Measurements from ENCODE around the gene EHD1. TPM values are rescaled to one million over a fixed set of nuclear protein-coding genes. Genes with fewer than 3 reads are reported as not detected.

EHD1 gene
- total and polyA plus RNA-seq, 2 of the 4 experiments (the other 2 are of a cell fraction), result 107 to 209 TPM

- peak overlapping the region; percentile 94 to 99 for H4K8ac ChIP-seq (ENCODE audit: low read depth in 2 of 2, low read length in 2 of 2)
- peak overlapping the region; percentile 97 for H3K4ac ChIP-seq (ENCODE audit: low read depth, low read length)
- H3K14ac ChIP-seq (replicated peaks; ENCODE audit: low read depth, low read length), result peak overlapping the region; percentile 98
- intact Hi-C loops (cut with micrococcal nuclease) (loop anchor here (2.0 kb wide), 1 partner anchor 15 kb away; the partner anchor contains the start of gene EHD1), in situ Hi-C loops (cut with MboI; ENCODE audit: low sequenced_read_pairs) (no loop called here), dilution Hi-C loops (cut with HindIII; ENCODE audit: low sequenced_read_pairs, unreplicated experiment) (no loop called here)
- H2AK9ac ChIP-seq (replicated peaks; ENCODE audit: low read depth, low read length, poor library complexity), result peak overlapping the region; percentile 96
- no peak overlapping the region for H3K4me3 ChIP-seq (ENCODE audit: insufficient read depth, low read depth, low read length)
- H2AFZ ChIP-seq (replicated peaks; ENCODE audit: low read length, poor library complexity), result peak overlapping the region; percentile 36
- H2AK5ac ChIP-seq (ENCODE audit: low read depth, low read length), result peak overlapping the region; percentile 99
- H3K27ac ChIP-seq (ENCODE audit: insufficient read depth, low read length), result peak overlapping the region; percentile 97
- peaks cover 13% of the 10 kb centered on the region for H3K36me3 ChIP-seq (ENCODE audit: control insufficient read depth, insufficient read depth, low read length)
- peaks cover 41% of the 10 kb centered on the region for H3K4me1 ChIP-seq (ENCODE audit: control insufficient read depth, insufficient read depth, low read length)
- peak overlapping the region; percentile 17 for H3K4me2 ChIP-seq (ENCODE audit: low read depth, low read length)
- peak overlapping the region; percentile 96 for H4K91ac ChIP-seq (ENCODE audit: insufficient read depth, low read depth, low read length)
- DNase-seq, result no peak
- TF ChIP-seq CEBPB (IDR thresholded peaks at IDR 0.05; ENCODE audit: low read depth, low read length), result no peak
- TF ChIP-seq RAD21 (IDR thresholded peaks at IDR 0.05; ENCODE audit: low read length), result no peak
- TF ChIP-seq USF2 (IDR thresholded peaks at IDR 0.05; ENCODE audit: low read depth, low read length), result no peak
- TF ChIP-seq FOS (IDR thresholded peaks at IDR 0.05; ENCODE audit: low read depth, low read length), result no peak
- TF ChIP-seq MAZ (IDR thresholded peaks at IDR 0.05; ENCODE audit: borderline replicate concordance, low read depth, low read length), result no peak
- TF ChIP-seq MAFK (IDR thresholded peaks at IDR 0.05; ENCODE audit: low read depth, low read length), result no peak
- no peak for TF ChIP-seq BHLHE40 (IDR thresholded peaks at IDR 0.05; ENCODE audit: low read depth, low read length)
- no peak for TF ChIP-seq CHD1 (IDR thresholded peaks at IDR 0.05; ENCODE audit: low read depth, low read length)
- TF ChIP-seq RCOR1 (IDR thresholded peaks at IDR 0.05; ENCODE audit: insufficient replicate concordance, low read length), result no peak
- TF ChIP-seq RFX5 (IDR thresholded peaks at IDR 0.05; ENCODE audit: low read depth, low read length), result no peak
- TF ChIP-seq NFE2L2 (IDR thresholded peaks at IDR 0.05; ENCODE audit: low read depth, low read length), result no peak
- TF ChIP-seq SMC3 (IDR thresholded peaks at IDR 0.05; ENCODE audit: low read depth, low read length), result no peak
- TF ChIP-seq CTCF (conservative IDR thresholded peaks at IDR 0.05; ENCODE audit: low read depth, low read length), result no peak
- TF ChIP-seq, protein P1, sequence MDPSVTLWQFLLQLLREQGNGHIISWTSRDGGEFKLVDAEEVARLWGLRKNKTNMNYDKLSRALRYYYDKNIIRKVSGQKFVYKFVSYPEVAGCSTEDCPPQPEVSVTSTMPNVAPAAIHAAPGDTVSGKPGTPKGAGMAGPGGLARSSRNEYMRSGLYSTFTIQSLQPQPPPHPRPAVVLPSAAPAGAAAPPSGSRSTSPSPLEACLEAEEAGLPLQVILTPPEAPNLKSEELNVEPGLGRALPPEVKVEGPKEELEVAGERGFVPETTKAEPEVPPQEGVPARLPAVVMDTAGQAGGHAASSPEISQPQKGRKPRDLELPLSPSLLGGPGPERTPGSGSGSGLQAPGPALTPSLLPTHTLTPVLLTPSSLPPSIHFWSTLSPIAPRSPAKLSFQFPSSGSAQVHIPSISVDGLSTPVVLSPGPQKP (IDR thresholded peaks at IDR 0.05; ENCODE audit: borderline replicate concordance, low read depth, low read length), result no peak
- TF ChIP-seq POLR2A (IDR thresholded peaks at IDR 0.05; ENCODE audit: low read depth, low read length), result no peak; the same call in 1 of the 2 replicates
- no peak for TF ChIP-seq MXI1 (IDR thresholded peaks at IDR 0.05; ENCODE audit: borderline replicate concordance, low read depth, low read length)
- peak overlapping the region; percentile 96 for H2BK20ac ChIP-seq (ENCODE audit: low read depth, low read length)
- 19% methylated on average over 9 of the region's 9 CpGs; no CpG with 5 or more reads in 1 of the 2 experiments for WGBS, 2 experiments (ENCODE audit: extremely low coverage in 2 of 2, insufficient read length in 1 of 2)
- peaks cover 34% of the 10 kb centered on the region for H3K9me1 ChIP-seq (ENCODE audit: insufficient read depth, low read length)
- no TSS peak for BruUV-seq (replicated peaks)
- peak overlapping the region; percentile 96 for H2BK120ac ChIP-seq (ENCODE audit: low read depth, low read length)
- peaks cover 11 to 78% of the 10 kb centered on the region in 2 experiments; a peak in 3 of 4 replicates for H3K79me1 ChIP-seq (ENCODE audit: low read depth in 1 of 2, low read length in 2 of 2)
- peak overlapping the region; percentile 87 for H2BK15ac ChIP-seq (ENCODE audit: low read depth, low read length)
- H3K9ac ChIP-seq (ENCODE audit: low read depth, low read length), result peak overlapping the region; percentile 69
- peak overlapping the region; percentile 91 for H3K56ac ChIP-seq (ENCODE audit: extremely low read depth, insufficient read depth, low read length)
- H4K5ac ChIP-seq (ENCODE audit: low read depth, low read length), result peak overlapping the region; percentile 71
- no peaks in the 10 kb centered on the region for H3K9me3 ChIP-seq (ENCODE audit: control insufficient read depth, insufficient read depth, low read length)
- peak overlapping the region; percentile 96 for H3K23ac ChIP-seq (ENCODE audit: low read depth, low read length)
- POLR2A ChIA-PET (ENCODE audit: unreplicated experiment), result no interaction called here
- H4K20me1 ChIP-seq (ENCODE audit: insufficient read depth, low read length), result peaks cover 60% of the 10 kb centered on the region
- no peaks in the 10 kb centered on the region for H3K27me3 ChIP-seq (ENCODE audit: control insufficient read depth, insufficient read depth, low read length)
- CTCF ChIA-PET, result interaction anchor here (0.8 to 0.9 kb wide), 2 partner anchors 13 to 31 kb away, joined by 3 read pairs; no protein-coding TSS in a partner anchor
- ATAC-seq (ENCODE audit: low read depth), result peak; percentile 5
- H3K18ac ChIP-seq (ENCODE audit: low read depth, low read length), result peak overlapping the region; percentile 53
- peak overlapping the region; percentile 92 for H2BK5ac ChIP-seq (ENCODE audit: low read depth, low read length, poor library complexity, severe bottlenecking)
Measured at GRCh38 chr11:64864135-64864472, 14.3 kb downstream of the EHD1 start.

All from IMR-90 (cell line).